Uterus (tissue), 2 donors: ENCODE results near the gene FBLIM1.

Experiments used
- CTCF ChIP-seq, 4 experiments: fragments of 200-600 bp in 2 of 4; fragments of 450-650 bp in 2 of 4; sonication (generic) in 2 of 4; IDR thresholded peaks; one replicate each; pipeline ENCODE4 v1.5.1; 2016 to 2019; ENCODE audit warnings: antibody characterized with exemption in 4 of 4, mild to moderate bottlenecking in 2 of 4, moderate library complexity in 1 of 4
- POLR2A ChIP-seq, 2 donors: fragments of 450-650 bp; IDR thresholded peaks; one replicate each; pipeline ENCODE4 v1.6.1; 2016; ENCODE audit warnings: antibody characterized with exemption in 2 of 2, mild to moderate bottlenecking in 1 of 2, moderate library complexity in 1 of 2

GRCh38 chr1:15726508-15726907 lies 32.1 kb upstream of the FBLIM1 start:
- TF ChIP-seq POLR2A (IDR thresholded peaks at IDR 0.05): no peak
- TF ChIP-seq CTCF (IDR thresholded peaks at IDR 0.05): no peak
